ENCODE data around the gene ATPAF1. TPM values are rescaled to one million over a fixed set of nuclear protein-coding genes. Genes with fewer than 3 reads are reported as not detected.
"Not testable (repeated sequence)": the region's sequence is repeated elsewhere in the genome, so short reads cannot be mapped to it uniquely, and the experiment has no call there.

Gene ATPAF1, protein sequence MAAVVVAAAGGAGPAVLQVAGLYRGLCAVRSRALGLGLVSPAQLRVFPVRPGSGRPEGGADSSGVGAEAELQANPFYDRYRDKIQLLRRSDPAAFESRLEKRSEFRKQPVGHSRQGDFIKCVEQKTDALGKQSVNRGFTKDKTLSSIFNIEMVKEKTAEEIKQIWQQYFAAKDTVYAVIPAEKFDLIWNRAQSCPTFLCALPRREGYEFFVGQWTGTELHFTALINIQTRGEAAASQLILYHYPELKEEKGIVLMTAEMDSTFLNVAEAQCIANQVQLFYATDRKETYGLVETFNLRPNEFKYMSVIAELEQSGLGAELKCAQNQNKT
- 55.1 and 67.9 TPM in 2 replicates for total RNA-seq
- 36.6 TPM for polyA plus RNA-seq (2012)

DNA sequence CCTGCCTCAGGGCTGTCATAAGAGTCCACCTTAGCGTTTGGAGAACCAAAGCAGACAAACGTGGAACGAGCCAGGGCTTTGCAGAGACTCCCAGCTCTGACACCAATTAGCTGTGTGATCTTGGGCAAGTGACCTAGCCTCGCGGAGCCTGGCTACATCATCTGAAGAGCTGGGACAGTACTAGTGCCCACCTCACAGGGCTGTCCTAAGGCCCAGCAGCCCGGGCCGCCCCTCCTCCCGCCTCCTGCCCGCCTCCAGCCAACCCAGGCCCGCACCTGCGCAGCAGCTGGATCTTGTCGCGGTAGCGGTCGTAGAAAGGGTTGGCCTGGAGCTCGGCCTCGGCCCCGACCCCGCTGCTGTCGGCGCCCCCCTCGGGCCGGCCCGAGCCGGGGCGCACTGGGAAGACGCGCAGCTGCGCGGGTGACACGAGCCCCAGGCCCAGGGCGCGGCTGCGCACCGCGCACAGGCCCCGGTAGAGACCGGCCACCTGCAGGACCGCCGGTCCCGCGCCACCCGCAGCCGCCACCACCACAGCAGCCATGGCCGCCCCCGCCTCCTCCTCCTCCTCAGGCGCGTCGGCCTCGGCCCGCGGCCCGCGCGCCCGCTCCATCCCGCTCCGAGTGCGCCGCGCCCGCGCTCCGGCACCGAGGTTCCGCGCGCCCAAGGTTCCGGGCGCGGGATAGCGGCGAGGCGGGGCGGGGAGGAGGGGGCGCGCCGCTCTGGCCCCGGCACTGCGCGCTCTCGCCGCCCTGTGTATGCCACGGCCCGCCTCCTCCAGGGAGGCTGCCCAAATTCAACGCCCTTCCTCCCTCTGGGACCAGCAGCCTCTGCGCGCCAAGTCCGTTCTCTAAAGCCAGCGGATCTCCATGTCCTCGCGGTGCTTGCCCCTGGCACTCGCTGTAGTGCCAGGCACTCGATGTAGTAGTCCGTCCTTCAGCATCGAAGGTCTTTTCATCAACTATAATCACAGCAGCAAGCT, at the start of gene ATPAF1:
Gene ATPAF1 (minus strand): TSS at position 583 of the 979 bp plus-strand sequence. CDS start 42 bp downstream, at position 541.
- DNase-seq (ENCODE audit: low read depth), result peak; percentile 77

DNA sequence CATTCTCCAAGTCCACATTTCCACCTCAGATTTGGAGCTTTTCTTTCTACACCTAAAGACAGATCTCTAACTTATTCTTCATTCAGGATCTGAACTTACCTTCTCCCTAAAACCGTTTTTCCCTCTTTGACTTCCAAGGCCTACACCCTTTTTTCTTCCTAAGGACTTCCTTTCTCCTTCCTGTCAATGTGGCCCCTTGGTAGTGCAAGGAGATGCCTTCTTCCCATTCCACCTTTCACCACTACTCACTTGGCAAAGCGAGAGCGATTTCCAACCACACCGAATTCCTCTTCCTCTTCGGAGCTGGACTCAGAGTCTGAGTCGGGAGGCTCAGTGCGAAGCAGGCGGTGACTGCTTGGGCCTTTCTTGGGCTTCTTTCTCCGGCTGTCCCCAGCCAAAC, 49.5 kb upstream of the ATPAF1 start:
- DNase-seq (ENCODE audit: low read depth), result no peak

DNA sequence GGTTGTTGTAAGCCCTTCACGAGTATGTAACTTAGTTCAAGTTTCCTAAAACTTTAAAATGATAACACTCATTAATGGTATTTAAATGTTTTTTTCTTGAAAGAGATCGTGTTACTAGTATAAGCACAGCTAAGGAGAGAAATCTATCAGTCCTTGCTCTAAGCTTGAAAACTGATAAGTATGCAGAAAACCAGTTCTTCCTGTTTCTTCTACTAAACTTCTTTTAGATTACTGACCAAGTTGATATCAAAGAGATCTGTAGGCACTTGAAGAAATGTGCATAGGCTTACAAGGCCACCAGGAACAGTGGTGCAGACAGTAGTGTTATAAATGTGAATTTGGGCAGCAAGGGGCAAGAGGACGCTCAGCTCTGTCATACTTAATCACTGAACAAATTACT, 46.8 kb upstream of the ATPAF1 start:
- DNase-seq (ENCODE audit: low read depth), result no peak

DNA sequence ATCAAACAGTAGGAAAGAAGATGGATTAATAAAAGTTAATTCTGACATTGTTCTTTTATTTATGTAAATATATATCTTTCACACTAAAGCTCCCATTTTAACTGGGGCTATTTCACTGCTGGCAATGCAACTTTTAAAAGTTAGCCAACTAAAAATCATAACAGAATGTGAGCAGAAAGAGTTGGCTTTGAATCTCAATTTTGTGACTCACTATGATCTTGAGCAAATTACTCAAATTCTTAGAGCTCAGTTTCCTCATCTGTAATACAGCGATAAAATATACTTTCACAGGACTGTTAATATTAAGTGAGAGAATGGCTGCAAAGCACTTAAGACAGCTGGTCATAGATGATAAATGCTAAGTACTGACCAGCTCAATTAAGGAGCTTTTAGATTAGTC, 40.0 kb upstream of the ATPAF1 start:
- no peak for DNase-seq (ENCODE audit: low read depth)

DNA sequence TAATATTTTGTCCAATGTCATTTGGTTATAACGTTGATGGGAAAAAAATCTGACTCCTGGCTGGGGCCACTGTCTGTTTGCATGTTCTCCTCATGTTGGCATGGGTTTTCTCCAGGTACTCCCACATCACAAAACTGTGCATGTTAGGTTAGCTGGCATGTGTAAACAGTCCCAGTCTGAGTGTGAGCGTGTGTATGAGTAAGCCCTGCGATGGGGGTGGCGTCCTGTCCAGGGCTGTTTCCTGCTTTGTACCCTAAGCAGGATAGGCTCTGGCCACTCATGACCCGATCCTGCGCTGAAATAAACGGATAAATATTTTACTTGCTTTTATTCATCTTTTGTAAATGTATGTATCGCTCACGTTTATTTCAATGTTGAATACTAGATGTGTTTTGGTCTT, 37.2 kb upstream of the ATPAF1 start:
- DNase-seq (ENCODE audit: low read depth), result no peak

DNA sequence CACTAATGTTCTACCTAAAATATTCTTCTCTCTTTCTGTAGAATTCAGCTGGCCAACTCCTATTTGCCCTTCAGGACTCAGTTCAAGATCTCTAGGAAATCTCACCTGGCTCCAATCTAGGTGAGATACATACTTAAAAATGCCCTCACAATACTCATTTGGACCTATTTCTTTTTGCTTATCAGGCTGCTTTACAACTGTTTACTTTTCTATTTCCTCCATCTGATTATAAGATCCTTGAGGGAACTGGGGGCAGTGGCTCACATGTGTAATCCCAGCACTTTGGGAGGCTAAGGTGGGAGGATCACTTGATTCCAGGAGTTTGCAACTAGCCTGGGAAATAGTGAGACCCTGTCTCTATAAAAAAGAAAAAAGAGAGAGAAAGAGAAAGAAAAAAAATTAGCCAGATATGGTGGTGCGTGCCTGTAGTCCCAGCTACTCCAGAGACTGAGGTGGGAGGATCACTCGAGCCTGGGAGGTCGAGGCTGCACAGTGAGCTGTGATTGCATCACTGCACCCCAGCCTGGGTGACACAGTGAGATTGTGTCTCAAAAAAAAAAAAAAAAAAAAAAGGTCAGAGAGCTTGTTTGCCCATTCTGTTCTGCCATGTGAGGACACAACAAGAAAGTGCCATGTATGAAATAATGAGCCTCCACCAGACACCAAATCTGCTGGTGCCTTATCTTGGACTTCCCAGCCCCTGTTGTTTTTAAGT, 35.9 kb upstream of the ATPAF1 start:
- no peak for DNase-seq (ENCODE audit: low read depth)

DNA sequence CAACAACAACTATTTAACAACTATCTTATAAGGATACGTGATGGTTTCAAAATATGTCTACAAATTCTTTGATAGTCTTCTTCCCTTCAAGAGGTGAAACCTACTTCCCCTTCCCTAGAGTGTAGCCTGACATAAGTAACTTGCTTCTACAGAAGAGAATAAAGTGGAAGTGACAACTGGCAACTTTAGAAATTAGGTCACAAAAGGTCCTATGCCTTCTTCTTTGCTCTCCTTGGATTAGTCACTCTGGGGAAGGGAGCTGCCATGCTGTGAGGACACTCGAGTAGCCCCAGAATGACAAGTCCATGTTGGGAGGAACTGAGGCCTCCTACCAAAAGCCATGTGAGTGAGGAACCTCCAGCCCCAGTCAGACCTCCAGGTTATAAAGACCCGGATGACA, 31.5 kb upstream of the ATPAF1 start:
- no peak for DNase-seq (ENCODE audit: low read depth)

DNA sequence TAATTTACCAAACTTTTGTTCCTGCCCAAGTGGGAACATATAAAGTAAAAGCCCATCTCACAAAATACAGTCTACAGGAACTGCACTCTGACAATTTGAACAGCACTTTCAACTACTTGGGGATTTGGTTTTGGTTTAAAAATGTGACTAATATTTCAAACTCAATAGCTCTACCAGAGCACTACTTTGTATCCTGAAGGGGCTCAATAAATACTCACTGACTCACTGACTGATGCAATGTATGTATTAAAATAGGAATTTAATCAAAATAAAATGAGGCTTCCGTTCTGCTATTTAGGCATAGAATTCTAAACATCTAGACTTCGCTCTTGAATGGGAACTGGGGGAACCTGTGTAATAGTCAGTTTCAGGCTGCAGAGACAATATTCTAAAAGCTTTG, 28.9 kb upstream of the ATPAF1 start:
- no peak for DNase-seq (ENCODE audit: low read depth)

DNA sequence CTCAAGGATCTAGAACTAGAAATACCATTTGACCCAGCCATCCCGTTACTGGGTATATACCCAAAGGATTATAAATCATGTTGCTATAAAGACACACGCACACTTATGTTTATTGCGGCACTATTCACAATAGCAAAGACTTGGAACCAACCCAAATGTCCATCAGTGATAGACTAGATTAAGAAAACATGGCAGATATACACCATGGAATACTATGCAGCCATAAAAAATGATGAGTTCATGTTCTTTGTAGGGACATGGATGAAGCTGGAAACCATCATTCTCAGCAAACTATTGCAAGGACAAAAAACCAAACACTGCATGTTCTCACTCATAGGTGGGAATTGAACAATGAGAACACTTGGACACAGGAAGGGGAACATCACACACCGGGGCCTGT, 26.5 kb upstream of the ATPAF1 start:
- DNase-seq (ENCODE audit: low read depth), result not testable (repeated sequence)

DNA sequence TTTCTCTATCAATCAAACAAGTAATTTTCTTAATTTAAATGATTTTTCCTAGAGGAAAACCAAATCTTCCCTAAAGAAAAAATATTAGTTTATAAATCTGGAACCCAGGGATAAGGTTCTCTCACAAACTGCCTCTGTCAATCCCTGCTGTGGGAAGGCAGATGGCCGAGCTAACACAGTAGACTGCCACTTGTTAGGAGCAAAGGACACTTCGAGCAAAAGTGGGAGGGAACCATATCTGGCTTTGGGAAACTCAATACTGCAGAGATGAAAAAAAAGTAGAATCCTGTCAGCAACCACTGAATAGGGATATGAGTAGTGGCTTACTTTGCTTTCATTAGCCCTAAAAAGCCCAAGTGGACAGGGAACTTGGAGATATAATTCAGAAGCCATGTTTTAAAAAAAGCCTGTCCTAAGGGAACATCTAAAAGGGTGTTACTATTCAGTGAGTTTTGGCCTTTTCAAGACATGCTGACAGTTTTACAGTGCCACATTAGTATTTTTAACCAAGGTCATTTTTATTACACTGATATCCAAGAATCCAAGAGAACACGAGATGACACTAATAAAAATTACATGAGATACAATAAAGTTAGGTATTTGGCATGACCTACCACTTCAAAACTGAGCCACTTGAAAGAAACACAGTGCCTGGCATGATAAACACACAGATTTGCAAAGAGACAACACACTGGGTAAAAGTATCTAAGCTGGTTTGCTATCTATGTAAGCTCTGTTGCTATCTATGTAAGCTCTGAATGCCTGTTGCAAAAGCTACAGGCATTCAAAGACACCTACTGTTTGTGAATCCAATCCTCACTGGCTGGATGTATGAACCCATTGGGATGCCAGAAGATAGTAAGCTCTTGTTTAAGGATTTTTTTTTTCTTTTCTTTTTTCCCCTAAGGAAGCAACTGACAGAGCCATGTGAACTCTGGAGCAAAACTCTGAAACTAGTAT, 24.9 kb upstream of the ATPAF1 start:
- DNase-seq (ENCODE audit: low read depth), result peak; percentile 78

DNA sequence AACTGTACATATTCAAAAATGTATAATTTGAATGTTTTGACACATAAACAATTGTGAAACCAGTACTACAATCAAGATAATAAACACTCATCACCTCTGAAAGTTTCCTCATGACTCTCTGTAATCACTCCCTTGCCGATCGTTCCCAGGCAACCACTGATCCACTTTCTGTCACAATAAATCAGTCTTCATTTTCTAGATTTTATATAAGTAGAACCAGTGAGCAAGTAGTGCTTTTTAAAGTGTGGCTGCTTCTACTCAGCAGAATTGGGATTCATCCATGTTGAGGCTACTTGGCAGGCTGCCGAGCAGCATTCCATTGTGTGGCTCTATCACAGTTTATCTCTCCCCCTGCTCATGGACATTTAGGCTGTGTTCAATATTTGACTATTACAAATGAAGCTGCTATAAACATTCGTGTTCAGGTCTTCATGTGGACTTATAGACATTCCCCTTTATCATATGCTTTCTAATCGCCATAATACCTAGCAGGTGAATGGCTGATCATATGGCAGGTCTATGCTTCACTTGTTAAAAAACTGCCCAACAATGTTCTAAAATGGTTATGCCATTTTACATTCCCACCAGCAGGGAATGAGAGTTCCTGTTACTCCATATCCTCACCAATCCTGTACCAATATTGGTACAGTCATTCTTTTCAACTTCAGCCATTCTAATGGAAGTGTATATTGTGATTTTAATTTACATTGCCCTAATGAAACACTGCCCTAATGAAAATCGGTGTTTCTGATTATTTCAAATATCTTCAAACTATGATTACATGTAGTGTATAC, 24.0 kb upstream of the ATPAF1 start:
- DNase-seq (ENCODE audit: low read depth), result peak; percentile 33

DNA sequence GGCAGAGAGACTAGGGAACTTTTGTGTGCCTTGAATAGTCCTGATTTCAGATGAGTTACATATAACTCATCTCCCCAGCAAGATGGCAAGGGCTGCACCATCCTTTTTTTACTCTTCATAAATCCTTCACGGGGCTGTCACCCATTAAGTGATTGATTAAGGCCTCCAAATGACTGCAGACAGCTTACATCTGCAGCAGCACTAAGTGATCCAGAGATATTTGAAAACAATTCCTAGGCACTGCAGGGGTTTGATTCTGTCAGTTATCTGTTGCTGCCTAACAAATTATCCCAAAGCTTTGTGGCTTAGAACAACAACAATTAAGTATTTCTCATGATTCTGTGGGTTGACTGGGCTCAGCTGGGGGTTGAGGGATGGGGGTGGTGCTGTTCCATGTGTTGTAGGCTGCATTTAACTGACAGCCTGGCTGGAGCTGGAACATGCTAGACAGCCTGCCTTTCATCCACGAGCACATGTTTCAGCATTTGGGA, 22.8 kb upstream of the ATPAF1 start:
- DNase-seq (ENCODE audit: low read depth), result no peak

DNA sequence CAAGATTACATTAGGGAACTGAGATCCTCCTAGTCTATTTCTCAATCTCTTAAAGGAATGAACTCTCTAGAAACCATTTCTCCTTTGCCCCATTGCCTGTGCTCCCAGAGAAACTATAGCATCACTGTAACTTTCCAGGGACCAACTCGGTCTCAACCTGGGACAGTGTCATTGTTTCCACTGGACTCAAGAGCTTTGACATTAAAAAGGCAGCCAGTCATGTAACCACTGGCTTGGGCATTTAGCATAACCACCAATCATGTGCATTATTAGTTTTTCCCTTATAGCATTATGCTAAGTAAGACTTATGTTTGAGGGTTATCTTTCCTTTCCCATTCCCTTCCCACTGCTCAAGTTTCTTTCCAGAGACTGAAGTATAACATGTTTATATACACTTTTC, 21.7 kb upstream of the ATPAF1 start:
- DNase-seq (ENCODE audit: low read depth), result no peak

DNA sequence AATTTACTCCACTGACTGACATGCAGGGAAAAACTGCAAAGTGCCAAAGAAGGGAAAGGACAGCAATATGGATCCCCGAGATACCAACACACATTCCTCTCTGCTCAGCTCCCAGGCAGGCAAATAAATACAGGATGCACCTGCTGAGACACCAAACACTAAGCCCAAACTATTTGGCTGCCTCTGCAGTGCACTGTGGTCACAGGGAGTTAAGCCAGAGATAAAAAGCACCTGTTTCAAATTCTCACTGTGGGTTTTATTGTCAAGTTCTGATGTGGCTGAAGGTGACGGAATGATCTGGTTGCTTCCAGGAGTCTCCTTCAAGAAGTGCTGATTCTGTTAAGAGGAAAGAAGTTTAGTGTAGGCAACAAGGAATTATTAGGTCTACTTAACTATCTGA, 21.2 kb upstream of the ATPAF1 start:
- DNase-seq (ENCODE audit: low read depth), result peak; percentile 94

DNA sequence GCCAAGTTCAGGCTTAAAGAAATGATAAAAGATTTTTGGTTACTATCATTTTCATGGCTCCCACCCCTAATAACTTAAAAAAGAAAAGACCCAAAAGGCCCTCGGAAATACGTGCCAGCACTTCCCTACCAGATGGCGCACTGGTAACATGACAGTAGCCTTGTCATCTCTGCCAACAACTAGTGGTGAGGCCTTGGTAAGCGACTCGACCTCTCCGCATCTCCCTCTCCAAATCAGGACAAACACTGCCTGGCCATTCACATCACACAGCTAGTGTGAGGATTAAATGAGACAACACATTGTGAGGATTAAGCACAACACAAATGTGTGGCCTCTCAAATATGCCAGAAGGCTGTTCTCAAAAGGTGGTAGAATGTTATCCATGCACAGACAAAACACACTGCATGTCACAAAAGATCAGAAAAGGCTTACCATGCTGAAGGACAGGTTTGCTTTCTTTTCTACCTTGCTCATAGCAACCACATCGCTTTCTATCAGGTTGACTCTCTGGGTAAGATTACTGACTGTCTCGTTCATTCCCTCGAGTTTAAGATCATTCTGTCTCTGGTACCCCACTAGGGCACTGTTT, 19.9 kb upstream of the ATPAF1 start:
- peak; percentile 60 for DNase-seq (ENCODE audit: low read depth)

DNA sequence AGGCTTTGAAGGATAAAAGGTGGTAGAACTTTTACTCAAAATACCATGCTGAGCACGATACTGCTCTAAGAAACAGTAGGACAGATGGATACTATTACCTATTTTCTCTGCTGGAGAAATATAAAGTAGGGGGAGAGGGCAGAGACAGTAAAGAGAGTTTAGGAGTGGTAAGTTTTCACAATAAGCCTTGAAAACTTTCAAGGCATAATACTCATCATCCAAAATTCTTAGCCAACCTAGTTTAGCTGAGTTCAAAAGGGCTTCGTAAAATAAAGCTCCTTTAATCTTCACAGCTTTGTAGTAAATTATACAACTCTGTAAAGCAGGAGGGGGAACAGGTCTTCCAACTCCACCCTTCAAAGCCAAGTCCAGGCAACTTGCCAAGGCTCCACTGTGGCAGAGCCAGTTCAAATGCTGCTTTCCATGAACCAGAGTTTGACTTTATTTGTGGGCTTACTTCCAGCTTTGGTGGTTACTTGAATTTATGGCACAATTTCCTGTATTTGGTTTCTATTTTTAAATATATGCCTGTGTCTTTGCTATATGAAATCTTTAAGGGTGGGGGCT, 19.0 kb upstream of the ATPAF1 start:
- peak; percentile 78 for DNase-seq (ENCODE audit: low read depth)

DNA sequence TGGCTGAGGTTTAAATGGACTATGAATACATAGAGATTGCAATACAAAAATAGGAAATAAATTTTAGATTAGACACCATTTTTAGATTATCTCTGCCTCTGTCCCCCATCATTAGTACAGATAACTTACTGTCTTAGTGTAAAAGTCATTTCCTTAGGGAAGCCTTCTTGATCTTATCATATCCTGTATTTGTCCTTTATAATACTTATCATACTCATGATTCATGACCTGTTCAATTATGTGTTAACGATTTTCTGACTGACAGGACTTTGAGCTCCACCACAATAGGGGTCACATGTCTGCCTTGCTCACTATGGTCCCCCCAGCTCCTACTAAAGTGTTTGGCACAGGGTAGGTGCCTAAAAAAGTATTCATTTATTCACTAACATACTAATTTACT, 18.1 kb upstream of the ATPAF1 start:
- no peak for DNase-seq (ENCODE audit: low read depth)

DNA sequence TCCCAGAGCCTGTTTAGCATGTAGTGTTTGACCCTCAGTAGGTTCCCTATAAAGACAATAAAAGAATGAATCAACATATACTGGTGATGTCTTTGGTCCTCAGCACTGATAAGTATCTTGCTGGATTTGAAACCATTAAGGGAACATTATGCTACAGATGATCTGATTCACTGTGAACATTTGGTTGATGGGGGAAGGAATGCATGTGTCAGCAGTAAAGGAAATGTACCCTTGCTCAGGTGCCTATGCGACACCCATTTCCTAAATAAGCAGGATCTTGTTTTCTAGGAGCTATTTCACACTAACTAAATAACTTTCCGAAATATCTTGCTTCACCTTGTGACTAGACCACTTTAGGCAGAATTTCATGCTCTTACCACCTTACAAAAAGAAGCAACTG, 16.5 kb upstream of the ATPAF1 start:
- no peak for DNase-seq (ENCODE audit: low read depth)

DNA sequence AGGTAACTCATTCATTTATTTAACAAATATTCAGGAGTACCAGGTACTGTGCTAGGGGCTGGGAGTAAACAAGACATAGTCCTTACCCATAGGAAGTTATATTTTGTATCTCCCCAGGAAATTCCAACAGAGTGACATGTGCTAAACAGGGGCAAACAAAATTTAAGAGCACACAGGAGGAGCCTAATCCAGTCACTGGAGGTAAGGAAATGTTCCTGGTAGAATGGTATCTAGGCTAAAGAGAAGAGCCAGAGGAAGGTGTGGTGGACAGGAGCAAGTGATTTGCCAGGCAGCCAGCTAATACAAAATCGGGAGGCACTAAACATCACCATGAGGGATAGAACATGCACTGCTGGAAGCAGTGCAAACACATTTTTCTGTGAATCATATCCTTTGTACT, 13.9 kb upstream of the ATPAF1 start:
- DNase-seq (ENCODE audit: low read depth), result no peak
